SK-N-SH treated with all-trans-retinoic acid at 6 μM for 48 hours (cell line): ENCODE results near the gene CALU.

Experiments used
- ATAC-seq: fragments of 200-7000 bp; cut with Tn5 transposase; 3 replicates; pipeline ENCODE4 v1.9.1; 2020; ENCODE audit warnings: mild to moderate bottlenecking, moderate library complexity
- ARNTL ChIP-seq: fragments of 450-650 bp; formaldehyde crosslinking; IDR thresholded peaks from 2 replicates; pipeline ENCODE4 v1.5.0; 2020; ENCODE audit warnings: low read depth, mild to moderate bottlenecking, moderate library complexity, borderline replicate concordance
- BACH2 ChIP-seq: fragments of 250-450 bp; sonication (Bioruptor Pico); IDR thresholded peaks from 2 replicates; pipeline ENCODE4 v1.9.0; 2021; ENCODE audit warnings: mild to moderate bottlenecking, borderline replicate concordance
- CSDC2 ChIP-seq: fragments of 250-450 bp; sonication (Bioruptor Pico); IDR thresholded peaks from 2 replicates; pipeline ENCODE4 v1.5.0; 2020; ENCODE audit warnings: mild to moderate bottlenecking, moderate library complexity
- CSRNP3 ChIP-seq: fragments of 250-450 bp; sonication (Bioruptor Pico); IDR thresholded peaks from 2 replicates; pipeline ENCODE4 v1.5.1; 2021; ENCODE audit warnings: mild to moderate bottlenecking, moderate library complexity
- ESRRG ChIP-seq: fragments of 250-450 bp; sonication (Bioruptor Pico); IDR thresholded peaks from 2 replicates; pipeline ENCODE4 v1.6.1; 2021; ENCODE audit warnings: mild to moderate bottlenecking
- GLIS3 ChIP-seq: fragments of 250-450 bp; sonication (Bioruptor Pico); IDR thresholded peaks from 2 replicates; pipeline ENCODE4 v1.5.0; 2020; ENCODE audit warnings: mild to moderate bottlenecking, moderate library complexity
- ISL1 ChIP-seq: fragments of 250-450 bp; sonication (Bioruptor Pico); IDR thresholded peaks from 2 replicates; pipeline ENCODE4 v2.1.2; 2022; ENCODE audit warnings: mild to moderate bottlenecking, moderate library complexity
- OSR1 ChIP-seq: fragments of 250-450 bp; sonication (Bioruptor Pico); IDR thresholded peaks from 2 replicates; pipeline ENCODE4 v1.8.0; 2022; ENCODE audit warnings: moderate library complexity, mild to moderate bottlenecking, inconsistent platforms
- PATZ1 ChIP-seq: fragments of 250-450 bp; sonication (Bioruptor Pico); IDR thresholded peaks from 2 replicates; pipeline ENCODE4 v1.8.0; 2020; ENCODE audit warnings: mild to moderate bottlenecking, moderate library complexity, borderline replicate concordance
- PPARA ChIP-seq: fragments of 250-450 bp; sonication (Bioruptor Pico); IDR thresholded peaks from 2 replicates; pipeline ENCODE4 v1.5.0; 2020; ENCODE audit warnings: mild to moderate bottlenecking, borderline replicate concordance
- RARB ChIP-seq: fragments of 250-450 bp; sonication (Bioruptor Pico); IDR thresholded peaks from 2 replicates; pipeline ENCODE4 v1.8.0; 2021; ENCODE audit warnings: mild to moderate bottlenecking, moderate library complexity
- SNAI2 ChIP-seq: fragments of 250-450 bp; sonication (Bioruptor Pico); IDR thresholded peaks from 2 replicates; pipeline ENCODE4 v1.5.0; 2020; ENCODE audit warnings: mild to moderate bottlenecking, moderate library complexity
- TCF4 ChIP-seq: fragments of 250-450 bp; sonication (Bioruptor Pico); IDR thresholded peaks from 2 replicates; pipeline ENCODE4 v1.8.0; 2021; ENCODE audit warnings: mild to moderate bottlenecking, moderate library complexity, borderline replicate concordance
- TOX ChIP-seq: fragments of 250-450 bp; sonication (Bioruptor Pico); IDR thresholded peaks from 2 replicates; pipeline ENCODE4 v1.8.0; 2021; ENCODE audit warnings: mild to moderate bottlenecking, moderate library complexity, borderline replicate concordance
- TSHZ2 ChIP-seq: fragments of 250-450 bp; sonication (Bioruptor Pico); IDR thresholded peaks from 2 replicates; pipeline ENCODE4 v1.5.0; 2020; ENCODE audit warnings: mild to moderate bottlenecking, moderate library complexity
- ZFP3 ChIP-seq: fragments of 250-450 bp; sonication (Bioruptor Pico); IDR thresholded peaks from 2 replicates; pipeline ENCODE4 v1.5.0; 2020; ENCODE audit warnings: mild to moderate bottlenecking, moderate library complexity
- ZFP30 ChIP-seq: fragments of 450-650 bp; formaldehyde crosslinking; IDR thresholded peaks from 2 replicates; pipeline ENCODE4 v1.5.0; 2022; ENCODE audit warnings: mild to moderate bottlenecking, moderate library complexity
- ZNF565 ChIP-seq: fragments of 450-650 bp; formaldehyde crosslinking; conservative IDR thresholded peaks from 2 replicates; pipeline ENCODE4 v1.5.0; 2020; ENCODE audit warnings: low read depth, mild to moderate bottlenecking, moderate library complexity
- ZNF70 ChIP-seq: fragments of 450-650 bp; formaldehyde crosslinking; IDR thresholded peaks from 2 replicates; pipeline ENCODE4 v1.5.0; 2020; ENCODE audit warnings: mild to moderate bottlenecking, moderate library complexity
- ZNF8 ChIP-seq: fragments of 450-650 bp; formaldehyde crosslinking; IDR thresholded peaks from 2 replicates; pipeline ENCODE4 v1.5.0; 2020; ENCODE audit warnings: mild to moderate bottlenecking, moderate library complexity
- TF ChIP-seq, protein P1 (sequence below): fragments of 250-450 bp; sonication (Bioruptor Pico); IDR thresholded peaks from 2 replicates; pipeline ENCODE4 v1.5.1; 2020; ENCODE audit warnings: low read depth, mild to moderate bottlenecking, moderate library complexity
- TF ChIP-seq, protein P2 (sequence below): fragments of 250-450 bp; sonication (Bioruptor Pico); IDR thresholded peaks from 2 replicates; pipeline ENCODE4 v1.8.0; 2021; ENCODE audit warnings: low read depth, mild to moderate bottlenecking, moderate library complexity, borderline replicate concordance

The CALU gene

GRCh38 chr7:128729494-128729893, 9.7 kb upstream of the CALU start:
- no peak for ATAC-seq
- TF ChIP-seq, protein P1, sequence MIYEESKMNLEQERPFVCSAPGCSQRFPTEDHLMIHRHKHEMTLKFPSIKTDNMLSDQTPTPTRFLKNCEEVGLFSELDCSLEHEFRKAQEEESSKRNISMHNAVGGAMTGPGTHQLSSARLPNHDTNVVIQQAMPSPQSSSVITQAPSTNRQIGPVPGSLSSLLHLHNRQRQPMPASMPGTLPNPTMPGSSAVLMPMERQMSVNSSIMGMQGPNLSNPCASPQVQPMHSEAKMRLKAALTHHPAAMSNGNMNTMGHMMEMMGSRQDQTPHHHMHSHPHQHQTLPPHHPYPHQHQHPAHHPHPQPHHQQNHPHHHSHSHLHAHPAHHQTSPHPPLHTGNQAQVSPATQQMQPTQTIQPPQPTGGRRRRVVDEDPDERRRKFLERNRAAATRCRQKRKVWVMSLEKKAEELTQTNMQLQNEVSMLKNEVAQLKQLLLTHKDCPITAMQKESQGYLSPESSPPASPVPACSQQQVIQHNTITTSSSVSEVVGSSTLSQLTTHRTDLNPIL (CRISPR knock-in tag) = no peak
- no peak for TF ChIP-seq RARB (CRISPR knock-in tag)
- no peak for TF ChIP-seq BACH2 (CRISPR knock-in tag)
- no peak for TF ChIP-seq ESRRG (CRISPR knock-in tag)
- TF ChIP-seq SNAI2 (CRISPR knock-in tag) = no peak
- TF ChIP-seq ZFP30 (CRISPR knock-in tag) = no peak
- TF ChIP-seq ZNF8 (CRISPR knock-in tag) = no peak
- no peak for TF ChIP-seq ZNF565
- no peak for TF ChIP-seq ZNF70 (CRISPR knock-in tag)
- no peak for TF ChIP-seq OSR1
- no peak for TF ChIP-seq ISL1 (CRISPR knock-in tag)
- TF ChIP-seq TSHZ2 (CRISPR knock-in tag) = no peak
- TF ChIP-seq, protein P2, sequence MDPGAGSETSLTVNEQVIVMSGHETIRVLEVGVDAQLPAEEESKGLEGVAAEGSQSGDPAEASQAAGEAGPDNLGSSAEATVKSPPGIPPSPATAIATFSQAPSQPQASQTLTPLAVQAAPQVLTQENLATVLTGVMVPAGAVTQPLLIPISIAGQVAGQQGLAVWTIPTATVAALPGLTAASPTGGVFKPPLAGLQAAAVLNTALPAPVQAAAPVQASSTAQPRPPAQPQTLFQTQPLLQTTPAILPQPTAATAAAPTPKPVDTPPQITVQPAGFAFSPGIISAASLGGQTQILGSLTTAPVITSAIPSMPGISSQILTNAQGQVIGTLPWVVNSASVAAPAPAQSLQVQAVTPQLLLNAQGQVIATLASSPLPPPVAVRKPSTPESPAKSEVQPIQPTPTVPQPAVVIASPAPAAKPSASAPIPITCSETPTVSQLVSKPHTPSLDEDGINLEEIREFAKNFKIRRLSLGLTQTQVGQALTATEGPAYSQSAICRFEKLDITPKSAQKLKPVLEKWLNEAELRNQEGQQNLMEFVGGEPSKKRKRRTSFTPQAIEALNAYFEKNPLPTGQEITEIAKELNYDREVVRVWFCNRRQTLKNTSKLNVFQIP = no peak
- TF ChIP-seq TOX (CRISPR knock-in tag) = no peak
- TF ChIP-seq ARNTL (CRISPR knock-in tag) = no peak
- no peak for TF ChIP-seq PATZ1

GRCh38 chr7:128731184-128731583, 8.0 kb upstream of the CALU start:
- no peak for TF ChIP-seq GLIS3
- no peak for TF ChIP-seq OSR1
- no peak for TF ChIP-seq TCF4 (CRISPR knock-in tag)
- TF ChIP-seq CSDC2 (CRISPR knock-in tag) = no peak
- no peak for TF ChIP-seq ZNF8 (CRISPR knock-in tag)
- no peak for TF ChIP-seq SNAI2 (CRISPR knock-in tag)
- no peak for ATAC-seq

DNA sequence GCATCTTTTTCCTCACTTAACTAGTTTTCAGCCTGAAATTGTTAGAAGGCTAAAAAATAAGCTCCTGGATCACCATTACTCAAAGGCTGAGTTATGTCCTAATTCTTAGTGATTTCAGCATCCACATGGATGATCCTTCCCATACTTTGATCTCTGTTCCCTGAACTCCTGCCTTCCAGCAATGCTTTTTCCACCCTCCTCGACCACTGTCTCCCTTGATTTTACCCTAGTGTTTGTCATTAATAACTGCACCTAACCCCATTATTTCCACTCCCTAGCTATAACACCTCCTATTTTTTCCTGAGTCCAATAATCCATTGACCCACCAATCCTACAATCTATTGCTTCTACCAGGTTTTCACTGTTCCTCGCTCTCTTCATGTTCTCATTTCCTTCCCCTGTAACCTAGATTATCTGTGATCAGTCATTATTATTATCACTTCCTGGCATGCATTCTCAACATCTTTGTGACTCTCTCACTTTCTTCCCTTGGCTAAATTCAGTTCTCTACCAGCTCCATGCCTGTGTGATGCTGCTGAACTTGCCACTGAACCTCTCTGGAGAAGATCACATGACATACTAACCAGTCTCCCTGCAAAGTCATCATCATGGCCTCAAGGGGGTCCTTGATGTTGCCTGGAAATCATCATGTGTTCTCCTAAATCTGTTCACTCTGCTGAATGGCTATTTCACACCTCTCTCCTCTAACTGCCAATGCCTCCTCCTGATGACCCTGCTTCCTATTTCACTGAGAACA, 6.5 kb upstream of the CALU start:
- no peak for TF ChIP-seq GLIS3
- TF ChIP-seq ZNF70 (CRISPR knock-in tag) = peak; percentile 92
- ATAC-seq = 0 out of 3 replicates have a peak, but pooled peaks have one; percentile 34

GRCh38 chr7:128733278-128733645, 5.9 kb upstream of the CALU start:
- ATAC-seq = no peak
- TF ChIP-seq CSRNP3 (CRISPR knock-in tag) = no peak
- no peak for TF ChIP-seq BACH2 (CRISPR knock-in tag)
- TF ChIP-seq OSR1 = no peak
- TF ChIP-seq GLIS3 = no peak
- no peak for TF ChIP-seq ESRRG (CRISPR knock-in tag)
- no peak for TF ChIP-seq ISL1 (CRISPR knock-in tag)
- TF ChIP-seq, protein P2 = no peak
- TF ChIP-seq ARNTL (CRISPR knock-in tag) = no peak
- TF ChIP-seq ZFP3 (CRISPR knock-in tag) = no peak
- TF ChIP-seq ZFP30 (CRISPR knock-in tag) = no peak
- no peak for TF ChIP-seq CSDC2 (CRISPR knock-in tag)
- no peak for TF ChIP-seq RARB (CRISPR knock-in tag)
- TF ChIP-seq TOX (CRISPR knock-in tag) = no peak
- TF ChIP-seq TCF4 (CRISPR knock-in tag) = no peak
- TF ChIP-seq PPARA (CRISPR knock-in tag) = no peak
